HG03460 (cell line): ENCODE data around the gene MADD.

Experiments
- ATAC-seq: cut with Tn5 transposase; IDR thresholded peaks from one replicate; pipeline ENCODE4 v1.9.1; 2021; ENCODE audit not compliant: unreplicated experiment

MADD gene

GRCh38 chr11:47378010-47378835, 108.3 kb downstream of the MADD start, which contains the start of gene SPI1:
Gene SPI1 (minus strand): TSS chr11:47378547. CDS start chr11:47378353, 194 bp downstream.
- ATAC-seq = peak; percentile 81

- peak; percentile 9 for ATAC-seq
Measured at GRCh38 chr11:47378836-47379170, 108.9 kb downstream of the MADD start.

- no peak for ATAC-seq
Measured at GRCh38 chr11:47379317-47379716, 109.4 kb downstream of the MADD start.
